Stimulated activated naive B cell treated with anti-CD40 and anti-IgM and Interleukin-4, amounts not matched to agents 10 μg/mL and 1 μg/mL and 100 μg/mL, for 72 hours (primary cell): ENCODE measurements around the gene CHMP6.

Experiments used
- ATAC-seq, 2 donors: fragments of 150-1000 bp; cut with Tn5 transposase; replicated peaks; 2 replicates each; pipeline ENCODE4 v1.10.0; 2021; ENCODE audit warnings: moderate library complexity in 1 of 2
- DNase-seq: peaks from one replicate; pipeline ENCODE4 v3.0.0; 2021
- H3K27ac Mint-ChIP-seq: one replicate; pipeline ENCODE4 v1.8.0; 2022; ENCODE audit warnings: mild to moderate bottlenecking, mixed read lengths
- H3K27me3 Mint-ChIP-seq, 2 donors: one replicate each; pipeline ENCODE4 v1.8.0; 2022; ENCODE audit warnings: mixed read lengths in 2 of 2
- H3K36me3 Mint-ChIP-seq, 2 donors: one replicate each; pipeline ENCODE4 v1.8.0; 2022; ENCODE audit warnings: mixed read lengths in 2 of 2, mild to moderate bottlenecking in 1 of 2
- H3K4me1 Mint-ChIP-seq, 2 donors: one replicate each; pipeline ENCODE4 v1.8.0; 2022; ENCODE audit warnings: mixed read lengths in 2 of 2, mild to moderate bottlenecking in 1 of 2
- H3K4me3 Mint-ChIP-seq, 2 donors: one replicate each; pipeline ENCODE4 v1.8.0; 2022; ENCODE audit warnings: mild to moderate bottlenecking in 2 of 2, mixed read lengths in 2 of 2, moderate library complexity in 1 of 2
- H3K9me3 Mint-ChIP-seq, 2 donors: one replicate each; pipeline ENCODE4 v1.8.0; 2022; ENCODE audit warnings: mixed read lengths in 2 of 2, mild to moderate bottlenecking in 1 of 2

Gene CHMP6

GRCh38 chr17:81046132-81046769 is 54.6 kb downstream of the CHMP6 start:
- no peak for ATAC-seq
- Mint-ChIP-seq H3K4me3 (no peak overlapping the region), H3K27me3 (peaks cover 19 to 27% of the 10 kb centered on the region in 2 donors), H3K4me1 (peaks cover 12 to 21% of the 10 kb centered on the region in 2 donors), H3K36me3 (no peaks in the 10 kb centered on the region), H3K9me3 (no peaks in the 10 kb centered on the region), H3K27ac (no peak overlapping the region)
- DNase-seq, result no peak

GRCh38 chr17:81046770-81047359 is 55.2 kb downstream of the CHMP6 start:
- DNase-seq, result no peak
- Mint-ChIP-seq H3K36me3 (no peaks in the 10 kb centered on the region), H3K4me3 (no peak overlapping the region), H3K9me3 (no peaks in the 10 kb centered on the region), H3K27ac (no peak overlapping the region), H3K4me1 (peaks cover 12 to 21% of the 10 kb centered on the region in 2 donors), H3K27me3 (peaks cover 19 to 27% of the 10 kb centered on the region in 2 donors)
- no peak for ATAC-seq

GRCh38 chr17:81048827-81049371 is 57.3 kb downstream of the CHMP6 start:
- H3K36me3 Mint-ChIP-seq, result no peaks in the 10 kb centered on the region
- H3K4me1 Mint-ChIP-seq, result peaks cover 12 to 21% of the 10 kb centered on the region in 2 donors
- peak overlapping the region; percentile 39 for H3K27ac Mint-ChIP-seq
- H3K4me3 Mint-ChIP-seq, result peak overlapping the region in 1 of 2 donors; percentile 51
- H3K27me3 Mint-ChIP-seq, result peaks cover 15 to 27% of the 10 kb centered on the region in 2 donors
- ATAC-seq, result peak; percentile 2 to 3
- H3K9me3 Mint-ChIP-seq, result no peaks in the 10 kb centered on the region
- no peak for DNase-seq

GRCh38 chr17:81049372-81049911 is 57.8 kb downstream of the CHMP6 start:
- peaks cover 12 to 21% of the 10 kb centered on the region in 2 donors for H3K4me1 Mint-ChIP-seq

More at GRCh38 chr17:81049372-81049911, 57.8 kb downstream of the CHMP6 start:
- ATAC-seq (peak; percentile 66 to 68), DNase-seq (peak; percentile 20)
- H3K9me3 Mint-ChIP-seq, result no peaks in the 10 kb centered on the region
- H3K36me3 Mint-ChIP-seq, result no peaks in the 10 kb centered on the region
- peaks cover 15 to 27% of the 10 kb centered on the region in 2 donors for H3K27me3 Mint-ChIP-seq
- peak overlapping the region in 1 of 2 donors; percentile 51 for H3K4me3 Mint-ChIP-seq
- peak overlapping the region; percentile 59 for H3K27ac Mint-ChIP-seq
